ENCODE results near the gene ZNF654.

The ZNF654 gene

GRCh38 chr3:88059380-88060170, 520 bp downstream of the ZNF654 start:
- TF ChIP-seq CTCF (IDR thresholded peaks at IDR 0.05; ENCODE audit: low read depth, low read length) = no peak
- DNase-seq (ENCODE audit: extremely low read depth, low read depth) = no peak

- TF ChIP-seq CTCF (IDR thresholded peaks at IDR 0.05; ENCODE audit: low read depth, low read length) = no peak
- DNase-seq (ENCODE audit: extremely low read depth, low read depth) = no peak
Measured at GRCh38 chr3:88061746-88062145, 2.7 kb downstream of the ZNF654 start.

- no peak for DNase-seq (ENCODE audit: extremely low read depth, low read depth)
- TF ChIP-seq CTCF (IDR thresholded peaks at IDR 0.05; ENCODE audit: low read depth, low read length) = no peak
Measured at GRCh38 chr3:88075072-88075471, 16.0 kb downstream of the ZNF654 start.

GRCh38 chr3:88075497-88075896, 16.4 kb downstream of the ZNF654 start:
- DNase-seq (ENCODE audit: extremely low read depth, low read depth) = no peak
- no peak for TF ChIP-seq CTCF (IDR thresholded peaks at IDR 0.05; ENCODE audit: low read depth, low read length)

GRCh38 chr3:88076712-88077111, 17.7 kb downstream of the ZNF654 start:
- no peak for TF ChIP-seq CTCF (IDR thresholded peaks at IDR 0.05; ENCODE audit: low read depth, low read length)
- no peak for DNase-seq (ENCODE audit: extremely low read depth, low read depth)

- TF ChIP-seq CTCF (IDR thresholded peaks at IDR 0.05; ENCODE audit: low read depth, low read length) = no peak
- DNase-seq (ENCODE audit: extremely low read depth, low read depth) = no peak
Measured at GRCh38 chr3:88078932-88079331, 19.9 kb downstream of the ZNF654 start.

- TF ChIP-seq CTCF (IDR thresholded peaks at IDR 0.05; ENCODE audit: low read depth, low read length) = no peak
- no peak for DNase-seq (ENCODE audit: extremely low read depth, low read depth)
Measured at GRCh38 chr3:88082854-88083253, 23.8 kb downstream of the ZNF654 start.

Measured in AG09319 (cell line).